Measurements from ENCODE around the gene FUBP1.

DNA sequence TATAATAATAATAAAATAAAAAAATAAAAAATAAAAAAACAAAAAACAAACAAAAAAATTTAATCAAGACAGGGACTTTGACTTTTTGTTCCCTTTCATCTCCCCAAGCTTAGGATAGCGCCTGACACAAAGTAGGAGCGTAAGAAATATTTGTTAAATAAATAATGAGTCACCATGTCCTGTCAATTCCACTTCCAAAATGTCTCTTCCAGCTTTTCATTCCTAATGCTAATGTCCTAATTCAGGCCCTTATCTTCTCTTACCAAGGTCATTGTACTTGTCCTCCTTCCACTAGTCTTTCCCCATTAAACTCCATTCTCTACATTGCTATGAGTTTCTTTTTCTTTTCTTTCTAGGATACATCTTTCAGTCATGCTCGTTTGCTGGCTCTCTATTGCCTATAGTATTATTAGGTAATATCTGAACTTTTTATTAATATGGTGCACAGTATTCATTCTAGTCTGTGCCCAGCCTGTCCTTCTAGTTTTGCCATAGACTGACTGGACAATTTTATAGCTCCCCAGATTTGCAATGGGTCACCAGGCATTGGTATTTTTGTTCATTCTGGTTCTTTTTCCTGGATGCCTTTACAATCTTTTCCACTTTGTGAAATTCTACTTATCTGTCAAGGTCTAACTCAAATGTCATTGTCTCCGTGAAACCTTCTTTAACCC, 79.1 kb downstream of the FUBP1 start:
- TF ChIP-seq EZH2 (IDR thresholded peaks at IDR 0.05; ENCODE audit: borderline replicate concordance, insufficient read depth, low read depth, low read length, poor library complexity, severe bottlenecking): no peak
- TF ChIP-seq, protein P1, sequence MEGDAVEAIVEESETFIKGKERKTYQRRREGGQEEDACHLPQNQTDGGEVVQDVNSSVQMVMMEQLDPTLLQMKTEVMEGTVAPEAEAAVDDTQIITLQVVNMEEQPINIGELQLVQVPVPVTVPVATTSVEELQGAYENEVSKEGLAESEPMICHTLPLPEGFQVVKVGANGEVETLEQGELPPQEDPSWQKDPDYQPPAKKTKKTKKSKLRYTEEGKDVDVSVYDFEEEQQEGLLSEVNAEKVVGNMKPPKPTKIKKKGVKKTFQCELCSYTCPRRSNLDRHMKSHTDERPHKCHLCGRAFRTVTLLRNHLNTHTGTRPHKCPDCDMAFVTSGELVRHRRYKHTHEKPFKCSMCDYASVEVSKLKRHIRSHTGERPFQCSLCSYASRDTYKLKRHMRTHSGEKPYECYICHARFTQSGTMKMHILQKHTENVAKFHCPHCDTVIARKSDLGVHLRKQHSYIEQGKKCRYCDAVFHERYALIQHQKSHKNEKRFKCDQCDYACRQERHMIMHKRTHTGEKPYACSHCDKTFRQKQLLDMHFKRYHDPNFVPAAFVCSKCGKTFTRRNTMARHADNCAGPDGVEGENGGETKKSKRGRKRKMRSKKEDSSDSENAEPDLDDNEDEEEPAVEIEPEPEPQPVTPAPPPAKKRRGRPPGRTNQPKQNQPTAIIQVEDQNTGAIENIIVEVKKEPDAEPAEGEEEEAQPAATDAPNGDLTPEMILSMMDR (IDR thresholded peaks at IDR 0.05): no peak
